Glutamatergic neuron (in vitro differentiated cells): ENCODE results near the gene PRCP. TPM values are rescaled to one million over a fixed set of nuclear protein-coding genes. Genes with fewer than 3 reads are reported as not detected.
"Not testable (repeated sequence)": the region's sequence is repeated elsewhere in the genome, so short reads cannot be mapped to it uniquely, and the experiment has no call there.

Experiments used
- DNase-seq: peaks from one replicate; pipeline ENCODE4 v3.0.0; 2022
- H3K27ac Mint-ChIP-seq: one replicate; pipeline ENCODE4 v1.8.0; 2020; ENCODE audit warnings: mild to moderate bottlenecking, mixed read lengths, inconsistent platforms; ENCODE audit not compliant: unreplicated experiment
- H3K27me3 Mint-ChIP-seq: one replicate; pipeline ENCODE4 v1.8.0; 2020; ENCODE audit warnings: mild to moderate bottlenecking, moderate library complexity, mixed read lengths, inconsistent platforms; ENCODE audit not compliant: unreplicated experiment
- H3K36me3 Mint-ChIP-seq: one replicate; pipeline ENCODE4 v1.8.0; 2020; ENCODE audit warnings: mild to moderate bottlenecking, mixed read lengths, inconsistent platforms; ENCODE audit not compliant: unreplicated experiment
- H3K4me1 Mint-ChIP-seq: one replicate; pipeline ENCODE4 v1.8.0; 2020; ENCODE audit warnings: mild to moderate bottlenecking, low read depth, mixed read lengths, inconsistent platforms; ENCODE audit not compliant: unreplicated experiment
- H3K4me3 Mint-ChIP-seq: one replicate; pipeline ENCODE4 v1.8.0; 2020; ENCODE audit warnings: mild to moderate bottlenecking, mixed read lengths, inconsistent platforms; ENCODE audit not compliant: unreplicated experiment
- H3K9me3 Mint-ChIP-seq: one replicate; pipeline ENCODE4 v1.8.0; 2020; ENCODE audit warnings: mild to moderate bottlenecking, moderate library complexity, mixed read lengths, inconsistent platforms; ENCODE audit not compliant: unreplicated experiment
- total RNA-seq: library from RNA; stranded (reverse); fragmentation: NEBNext Ultra II Directional; extraction: Animal tissue kit (Norgen Biotek cat#: 25700); gene quantifications from one replicate; pipeline ENCODE4 v1.2.1, GENCODE V29; 2021; ENCODE audit not compliant: unreplicated experiment
- TF ChIP-seq, protein P1 (sequence below): fragments of 200-600 bp; sonication (generic); IDR thresholded peaks from one replicate; pipeline ENCODE4 v1.5.0; 2021; ENCODE audit not compliant: partially characterized antibody, unreplicated experiment

Gene PRCP
- total RNA-seq, 1 donor from 2014 or later = 12.3 TPM

DNA sequence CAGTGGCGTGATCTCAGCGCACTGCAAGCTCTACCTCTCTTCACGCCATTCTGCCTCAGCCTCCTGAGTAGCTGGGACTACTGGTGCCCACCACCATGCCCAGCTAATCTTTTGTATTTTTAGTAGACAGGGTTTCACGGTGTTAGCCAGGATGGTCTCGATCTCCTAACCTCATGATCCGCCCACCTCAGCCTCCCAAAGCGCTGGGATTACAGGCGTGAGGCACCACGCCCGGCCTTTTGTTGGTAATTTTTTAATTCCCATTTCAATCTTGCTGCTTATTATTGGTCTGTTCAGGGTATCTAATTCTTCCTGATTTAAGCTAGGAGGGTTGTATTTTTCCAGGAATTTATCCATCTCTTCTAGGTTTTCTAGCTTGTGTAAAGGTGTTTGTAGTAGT, 19.6 kb upstream of the PRCP start:
- H3K27ac Mint-ChIP-seq, H3K36me3 Mint-ChIP-seq, H3K4me3 Mint-ChIP-seq, H3K9me3 Mint-ChIP-seq, DNase-seq, H3K27me3 Mint-ChIP-seq, H3K4me1 Mint-ChIP-seq: not testable (repeated sequence)

DNA sequence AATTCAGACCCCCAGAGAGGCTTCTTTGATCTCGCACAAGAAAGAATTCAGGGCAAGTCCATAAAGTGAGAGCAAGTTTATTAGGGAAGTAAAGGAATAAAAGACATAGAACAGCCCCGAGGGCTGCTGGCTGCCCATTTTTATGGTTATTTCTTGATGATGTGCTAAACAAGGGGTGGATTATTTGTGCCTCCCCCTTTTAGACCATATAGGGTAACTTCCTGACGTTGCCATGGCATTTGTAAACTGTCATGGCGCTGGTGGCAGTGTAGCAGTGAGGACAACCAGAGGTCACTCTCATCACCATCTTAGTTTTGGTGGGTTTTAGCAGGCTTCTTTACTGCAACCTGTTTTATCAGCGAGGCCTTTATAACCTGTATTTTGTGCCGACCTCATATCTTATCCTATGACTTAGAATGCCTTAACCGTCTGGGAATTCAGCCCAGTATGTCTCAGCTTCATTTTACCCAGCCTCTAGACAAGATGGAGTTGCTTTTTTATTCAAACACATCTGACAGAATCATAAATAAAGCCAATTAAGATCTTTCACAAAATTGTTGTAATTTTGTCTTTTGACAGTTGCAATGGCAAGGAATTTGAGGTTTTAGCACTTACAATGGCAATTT, 8.9 kb upstream of the PRCP start:
- DNase-seq = no peak
- peaks cover 11% of the 10 kb centered on the region for H3K36me3 Mint-ChIP-seq
- TF ChIP-seq, protein P1, sequence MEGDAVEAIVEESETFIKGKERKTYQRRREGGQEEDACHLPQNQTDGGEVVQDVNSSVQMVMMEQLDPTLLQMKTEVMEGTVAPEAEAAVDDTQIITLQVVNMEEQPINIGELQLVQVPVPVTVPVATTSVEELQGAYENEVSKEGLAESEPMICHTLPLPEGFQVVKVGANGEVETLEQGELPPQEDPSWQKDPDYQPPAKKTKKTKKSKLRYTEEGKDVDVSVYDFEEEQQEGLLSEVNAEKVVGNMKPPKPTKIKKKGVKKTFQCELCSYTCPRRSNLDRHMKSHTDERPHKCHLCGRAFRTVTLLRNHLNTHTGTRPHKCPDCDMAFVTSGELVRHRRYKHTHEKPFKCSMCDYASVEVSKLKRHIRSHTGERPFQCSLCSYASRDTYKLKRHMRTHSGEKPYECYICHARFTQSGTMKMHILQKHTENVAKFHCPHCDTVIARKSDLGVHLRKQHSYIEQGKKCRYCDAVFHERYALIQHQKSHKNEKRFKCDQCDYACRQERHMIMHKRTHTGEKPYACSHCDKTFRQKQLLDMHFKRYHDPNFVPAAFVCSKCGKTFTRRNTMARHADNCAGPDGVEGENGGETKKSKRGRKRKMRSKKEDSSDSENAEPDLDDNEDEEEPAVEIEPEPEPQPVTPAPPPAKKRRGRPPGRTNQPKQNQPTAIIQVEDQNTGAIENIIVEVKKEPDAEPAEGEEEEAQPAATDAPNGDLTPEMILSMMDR = no peak
- no peaks in the 10 kb centered on the region for H3K4me1 Mint-ChIP-seq
- H3K9me3 Mint-ChIP-seq = no peaks in the 10 kb centered on the region
- H3K4me3 Mint-ChIP-seq = no peak overlapping the region
- H3K27me3 Mint-ChIP-seq = no peaks in the 10 kb centered on the region
- H3K27ac Mint-ChIP-seq = no peak overlapping the region

DNA sequence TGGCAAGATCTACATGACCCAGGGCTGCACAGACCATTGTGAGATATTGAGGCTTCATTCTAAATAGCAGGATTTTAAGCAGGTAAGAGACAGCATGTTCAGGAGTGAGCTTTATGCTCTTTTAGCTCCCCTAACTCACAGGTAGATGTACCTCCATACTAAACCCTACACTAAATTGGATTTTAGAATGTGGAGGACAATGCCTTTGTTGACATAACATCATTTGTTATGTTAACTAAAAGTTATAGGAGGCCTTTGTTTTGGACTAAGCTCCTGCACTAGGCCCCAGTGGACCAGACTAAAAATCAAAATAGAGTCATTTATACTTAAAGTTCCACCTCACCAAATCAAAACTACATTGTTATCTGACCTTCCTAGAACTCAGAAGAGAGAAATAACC, 8.1 kb upstream of the PRCP start:
- H3K9me3 Mint-ChIP-seq = no peaks in the 10 kb centered on the region
- no peak overlapping the region for H3K4me3 Mint-ChIP-seq
- H3K27ac Mint-ChIP-seq = no peak overlapping the region
- TF ChIP-seq, protein P1 = no peak
- no peaks in the 10 kb centered on the region for H3K4me1 Mint-ChIP-seq
- H3K36me3 Mint-ChIP-seq = peaks cover 11% of the 10 kb centered on the region
- no peak for DNase-seq
- H3K27me3 Mint-ChIP-seq = no peaks in the 10 kb centered on the region

DNA sequence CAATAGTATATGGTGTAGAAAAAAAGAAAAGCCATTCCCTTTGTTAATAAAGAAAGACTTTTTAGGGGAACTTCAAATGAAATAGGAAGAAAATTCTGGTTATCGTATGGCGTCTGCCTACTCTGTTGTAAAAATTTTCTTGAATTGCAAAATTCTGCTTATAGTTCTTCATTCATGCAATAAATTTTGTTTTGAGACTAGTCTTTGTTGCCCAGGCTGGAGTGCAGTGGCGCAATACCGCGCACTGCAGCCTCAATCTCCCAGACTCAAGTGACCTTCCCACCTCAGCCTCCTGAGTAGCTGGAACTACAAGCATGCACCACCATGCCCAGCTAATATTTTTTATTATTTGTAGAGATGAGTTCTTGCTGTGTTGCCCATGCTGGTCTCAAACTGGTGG, 7.1 kb upstream of the PRCP start:
- no peak overlapping the region for H3K27ac Mint-ChIP-seq
- no peaks in the 10 kb centered on the region for H3K9me3 Mint-ChIP-seq
- H3K36me3 Mint-ChIP-seq = peaks cover 6% of the 10 kb centered on the region
- no peak overlapping the region for H3K4me3 Mint-ChIP-seq
- TF ChIP-seq, protein P1 = no peak
- peaks cover 1% of the 10 kb centered on the region for H3K4me1 Mint-ChIP-seq
- H3K27me3 Mint-ChIP-seq = no peaks in the 10 kb centered on the region
- no peak for DNase-seq

DNA sequence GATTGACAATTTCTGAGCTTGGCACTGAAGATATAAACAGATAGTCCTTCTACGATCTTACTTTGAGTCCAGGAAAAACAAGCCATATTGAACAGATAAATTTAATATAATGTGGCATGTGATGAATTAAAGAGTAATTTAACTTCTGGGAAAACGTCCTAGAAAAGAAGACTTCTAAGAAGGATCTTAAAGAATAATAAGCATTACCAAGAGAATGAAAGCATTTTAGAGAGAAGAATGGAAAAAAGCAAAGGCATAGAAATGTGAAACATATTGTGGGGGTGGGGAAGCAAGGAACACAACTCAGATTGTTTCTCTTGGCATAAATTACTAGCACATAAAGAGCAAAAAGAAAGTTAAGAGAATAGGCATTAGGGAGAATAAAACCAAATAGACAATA, 6.7 kb upstream of the PRCP start:
- no peak for DNase-seq
- no peak overlapping the region for H3K4me3 Mint-ChIP-seq
- no peaks in the 10 kb centered on the region for H3K9me3 Mint-ChIP-seq
- no peak overlapping the region for H3K27ac Mint-ChIP-seq
- TF ChIP-seq, protein P1 = no peak
- peaks cover 1% of the 10 kb centered on the region for H3K4me1 Mint-ChIP-seq
- peaks cover 6% of the 10 kb centered on the region for H3K36me3 Mint-ChIP-seq
- H3K27me3 Mint-ChIP-seq = no peaks in the 10 kb centered on the region
